SK-N-MC (cell line): ENCODE measurements around the gene HPS3.

Experiments
- DNase-seq: peaks from one replicate; pipeline ENCODE4 v3.0.0-alpha.2; 2011; ENCODE audit warnings: low read depth, low spot score
- H3K27ac ChIP-seq: fragments of 200-600 bp; sonication (generic); 2 replicates; pipeline ENCODE4 v1.5.1; 2016; ENCODE audit warnings: mixed run types
- H3K36me3 ChIP-seq: fragments of 200-600 bp; sonication (generic); 2 replicates; pipeline ENCODE4 v1.6.1; 2017; ENCODE audit warnings: antibody characterized with exemption, low read length, mixed read lengths; ENCODE audit not compliant: insufficient read depth
- H3K4me3 ChIP-seq: fragments of 200-600 bp; sonication (generic); 2 replicates; pipeline ENCODE4 v1.5.1; 2016
- H3K9ac ChIP-seq: fragments of 200-600 bp; sonication (generic); 2 replicates; pipeline ENCODE4 v1.8.0; 2017; ENCODE audit warnings: mixed run types, mixed read lengths; ENCODE audit not compliant: insufficient read length
- H3K9me3 ChIP-seq: fragments of 200-600 bp; sonication (generic); 2 replicates; pipeline ENCODE4 v1.6.1; 2017; ENCODE audit warnings: low read depth, mild to moderate bottlenecking, antibody characterized with exemption, low read length, moderate library complexity, mixed read lengths
- EZH2 ChIP-seq: fragments of 200-600 bp; sonication (generic); IDR thresholded peaks from one replicate; pipeline ENCODE4 v1.6.1; 2017; ENCODE audit warnings: antibody characterized with exemption
- FOXP2 ChIP-seq: optimal IDR thresholded peaks from 2 replicates; pipeline ENCODE3; 2011; ENCODE audit warnings: mild to moderate bottlenecking, moderate library complexity; ENCODE audit not compliant: insufficient read depth; ENCODE audit errors: extremely low read length, control extremely low read depth
- POLR2AphosphoS5 ChIP-seq: IDR thresholded peaks from 2 replicates; pipeline ENCODE4 v1.6.1; 2012; ENCODE audit warnings: mild to moderate bottlenecking, low read depth, low read length, borderline replicate concordance

Gene HPS3

GRCh38 chr3:149142682-149143081 lies 13.2 kb downstream of the HPS3 start:
- Histone ChIP-seq H3K9me3 (no peaks in the 10 kb centered on the region), H3K9ac (no peak overlapping the region), H3K36me3 (peaks cover 9% of the 10 kb centered on the region), H3K4me3 (no peak overlapping the region), H3K27ac (no peak overlapping the region)
- DNase-seq = no peak
- TF ChIP-seq POLR2AphosphoS5 (no peak), EZH2 (no peak), FOXP2 (no peak)

DNA sequence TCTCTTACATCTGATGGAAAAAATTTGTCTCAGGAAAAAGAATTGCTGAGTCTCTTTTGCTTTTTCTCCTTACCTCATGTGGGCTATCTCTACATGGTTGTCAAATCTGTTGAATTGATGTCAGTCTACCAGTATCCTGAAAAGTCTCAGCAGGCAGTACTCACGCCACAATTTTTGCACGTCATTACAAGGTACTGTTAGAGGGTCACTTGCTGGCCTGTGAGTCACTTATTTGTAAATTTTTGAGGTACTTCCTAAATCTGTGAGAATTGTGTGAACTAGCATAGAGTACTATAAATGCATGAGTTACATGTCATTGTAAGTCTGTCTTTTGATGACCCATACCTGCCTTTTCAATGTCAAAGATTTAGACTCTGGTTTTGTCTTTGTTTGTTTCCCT lies 15.9 kb downstream of the HPS3 start:
- no peak for TF ChIP-seq POLR2AphosphoS5
- TF ChIP-seq EZH2 = no peak
- no peak for TF ChIP-seq FOXP2
- no peak for DNase-seq
- no peak overlapping the region for H3K9ac ChIP-seq
- H3K27ac ChIP-seq = no peak overlapping the region
- H3K9me3 ChIP-seq = no peaks in the 10 kb centered on the region
- H3K4me3 ChIP-seq = no peak overlapping the region
- H3K36me3 ChIP-seq = peaks cover 14% of the 10 kb centered on the region

DNA sequence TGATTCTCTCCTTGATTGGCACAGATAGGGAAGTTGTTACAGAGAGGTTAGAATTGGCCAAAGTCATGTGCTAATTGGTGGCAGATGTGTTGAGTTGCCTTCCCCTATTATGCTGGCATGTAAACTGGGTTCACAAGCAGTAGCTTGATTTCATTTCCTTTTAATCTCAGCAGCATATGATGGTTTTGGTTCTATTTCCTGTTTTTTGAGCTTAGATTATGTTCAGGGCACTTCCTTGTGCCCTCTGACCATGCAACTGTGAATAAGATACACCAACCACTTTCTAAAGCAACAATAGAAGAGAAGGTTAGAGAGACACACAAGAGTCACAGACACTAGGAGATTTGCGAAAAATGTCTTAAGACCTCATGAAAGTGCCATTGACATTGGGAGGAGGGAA lies 16.5 kb downstream of the HPS3 start:
- TF ChIP-seq EZH2 = no peak
- no peak for TF ChIP-seq FOXP2
- no peak for TF ChIP-seq POLR2AphosphoS5
- Histone ChIP-seq H3K9me3 (no peaks in the 10 kb centered on the region), H3K36me3 (peaks cover 16% of the 10 kb centered on the region), H3K4me3 (no peak overlapping the region), H3K27ac (no peak overlapping the region), H3K9ac (no peak overlapping the region)
- DNase-seq = no peak

DNA sequence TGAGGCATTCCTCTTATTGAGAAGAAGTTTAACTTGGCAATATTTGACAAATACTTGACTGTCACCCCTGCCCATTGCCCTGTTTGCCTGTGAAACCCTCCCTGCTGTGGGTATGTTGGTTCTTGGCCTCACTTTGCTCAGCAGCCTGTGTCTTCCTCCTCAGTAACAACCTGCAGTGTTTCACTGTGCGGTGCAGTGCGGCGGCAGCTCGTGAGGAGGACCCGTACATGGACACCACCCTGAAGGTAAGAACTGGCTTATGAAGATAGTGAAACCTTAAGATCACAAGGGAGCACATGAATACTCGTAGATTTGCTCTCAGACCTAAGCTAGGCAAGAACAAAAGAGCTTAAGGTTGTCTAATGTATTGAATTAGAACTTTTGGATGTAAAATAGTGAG lies 21.0 kb downstream of the HPS3 start:
- TF ChIP-seq POLR2AphosphoS5 = no peak
- no peak for TF ChIP-seq FOXP2
- no peak for TF ChIP-seq EZH2
- peaks cover 13% of the 10 kb centered on the region for H3K36me3 ChIP-seq
- H3K9me3 ChIP-seq = no peaks in the 10 kb centered on the region
- H3K9ac ChIP-seq = no peak overlapping the region
- no peak overlapping the region for H3K27ac ChIP-seq
- no peak for DNase-seq
- H3K4me3 ChIP-seq = no peak overlapping the region

- Histone ChIP-seq H3K4me3 (no peak overlapping the region), H3K36me3 (peaks cover 11% of the 10 kb centered on the region), H3K27ac (0 out of 2 replicates have a peak overlapping the region, but pooled peaks have one; percentile 21), H3K9ac (no peak overlapping the region), H3K9me3 (no peaks in the 10 kb centered on the region)
- TF ChIP-seq FOXP2 (no peak), EZH2 (no peak), POLR2AphosphoS5 (no peak)
- no peak for DNase-seq
Measured at GRCh38 chr3:149151843-149152242, 22.4 kb downstream of the HPS3 start.

DNA sequence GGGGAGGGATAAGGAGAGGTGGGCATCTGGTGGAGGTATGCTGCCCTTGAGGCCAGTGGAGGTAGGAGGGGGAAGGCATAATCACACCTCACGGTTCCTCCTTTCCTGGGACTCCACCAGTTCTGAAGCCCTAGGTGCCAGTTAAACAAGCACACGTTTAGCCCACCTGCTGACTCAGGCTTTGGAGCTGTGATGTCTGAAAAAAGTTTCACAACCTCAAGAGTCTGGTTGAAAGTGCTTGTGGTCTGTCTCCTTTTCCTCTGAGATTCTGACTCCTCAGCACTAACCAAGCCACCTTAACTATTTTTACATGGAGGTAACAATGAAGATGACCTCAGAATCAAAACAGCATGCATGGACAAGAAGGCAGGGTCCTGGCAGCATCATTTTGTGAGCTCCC lies 23.0 kb downstream of the HPS3 start:
- Histone ChIP-seq H3K9me3 (no peaks in the 10 kb centered on the region), H3K9ac (no peak overlapping the region), H3K36me3 (peaks cover 14% of the 10 kb centered on the region), H3K27ac (no peak overlapping the region), H3K4me3 (no peak overlapping the region)
- no peak for TF ChIP-seq FOXP2
- no peak for TF ChIP-seq EZH2
- TF ChIP-seq POLR2AphosphoS5 = no peak
- DNase-seq = no peak

DNA sequence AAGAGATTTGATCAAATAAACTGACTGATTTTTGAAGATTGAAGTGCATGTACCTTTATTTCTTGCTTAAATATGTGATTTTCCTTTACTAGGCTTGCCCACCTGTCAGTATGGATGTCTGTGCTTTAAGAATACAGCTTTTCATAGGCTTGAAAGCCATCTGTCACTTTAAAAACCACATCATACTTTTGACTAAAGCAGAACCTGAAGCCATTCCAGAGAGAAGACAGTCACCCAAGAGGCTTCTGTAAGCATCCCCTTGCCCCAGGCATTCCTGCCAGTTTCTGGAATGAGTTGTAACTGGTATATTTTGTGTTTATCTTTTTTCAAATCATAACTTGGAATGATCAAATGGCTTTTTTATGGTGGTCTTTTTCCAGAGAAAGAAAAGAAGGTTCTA lies 24.0 kb downstream of the HPS3 start:
- Histone ChIP-seq H3K9me3 (no peaks in the 10 kb centered on the region), H3K9ac (no peak overlapping the region), H3K4me3 (no peak overlapping the region), H3K27ac (no peak overlapping the region), H3K36me3 (peaks cover 21% of the 10 kb centered on the region)
- TF ChIP-seq FOXP2 (no peak), EZH2 (no peak), POLR2AphosphoS5 (no peak)
- no peak for DNase-seq

DNA sequence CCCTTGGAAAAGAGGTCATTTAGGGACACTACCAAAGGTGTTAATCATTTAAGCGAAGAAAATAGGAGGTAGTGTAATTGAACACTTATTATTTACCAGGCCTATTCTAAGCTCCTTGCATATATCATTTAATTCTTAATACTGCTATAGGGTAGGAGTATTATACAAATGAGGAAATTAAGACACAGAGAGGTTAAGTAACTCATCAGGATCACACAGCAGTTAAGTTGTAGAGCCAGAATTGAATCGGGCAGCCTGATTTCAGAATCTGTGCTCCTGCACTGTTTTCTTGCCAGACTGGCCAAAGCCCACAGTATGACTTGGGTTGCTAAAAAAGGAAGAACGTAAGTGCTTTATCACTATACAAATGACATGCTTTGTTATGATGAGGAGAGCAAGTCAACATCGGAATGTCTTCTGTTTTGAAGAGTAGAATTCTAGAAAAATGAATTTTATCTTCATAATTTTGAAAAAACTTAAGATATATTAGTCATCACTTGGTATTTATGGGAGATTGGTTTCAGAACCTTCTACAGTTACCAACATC lies 31.4 kb downstream of the HPS3 start:
- TF ChIP-seq POLR2AphosphoS5 = no peak
- TF ChIP-seq EZH2 = no peak
- TF ChIP-seq FOXP2 = no peak
- Histone ChIP-seq H3K36me3 (peaks cover 45% of the 10 kb centered on the region; the same call in 1 of the 2 replicates), H3K9ac (no peak overlapping the region), H3K27ac (no peak overlapping the region), H3K4me3 (no peak overlapping the region), H3K9me3 (no peaks in the 10 kb centered on the region)
- no peak for DNase-seq

GRCh38 chr3:149162007-149162406 lies 32.6 kb downstream of the HPS3 start:
- Histone ChIP-seq H3K36me3 (peaks cover 52% of the 10 kb centered on the region), H3K9ac (no peak overlapping the region), H3K4me3 (no peak overlapping the region), H3K9me3 (no peaks in the 10 kb centered on the region), H3K27ac (no peak overlapping the region)
- no peak for TF ChIP-seq POLR2AphosphoS5
- no peak for TF ChIP-seq FOXP2
- DNase-seq = no peak

DNA sequence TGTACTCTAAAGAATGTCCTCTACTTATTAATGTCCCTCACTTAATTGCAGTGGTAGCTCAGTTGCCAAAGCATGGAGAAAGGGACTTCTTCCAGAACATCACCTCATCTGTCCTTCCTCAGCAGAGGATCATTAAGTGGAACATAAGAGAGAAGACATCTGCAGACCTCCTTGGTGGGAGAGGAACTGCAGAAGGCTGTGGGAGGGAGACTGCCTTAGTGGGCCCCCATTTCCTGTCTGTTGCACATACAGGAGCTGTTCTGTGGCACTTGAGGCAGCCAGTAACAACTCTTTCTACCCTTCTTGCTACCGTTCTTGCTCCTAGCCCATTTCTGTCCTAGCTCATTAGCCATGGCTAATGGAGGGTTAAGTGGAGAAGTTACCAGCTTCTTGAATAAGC lies 33.6 kb downstream of the HPS3 start:
- no peaks in the 10 kb centered on the region for H3K9me3 ChIP-seq
- peaks cover 48% of the 10 kb centered on the region for H3K36me3 ChIP-seq
- H3K9ac ChIP-seq = no peak overlapping the region
- H3K27ac ChIP-seq = no peak overlapping the region
- H3K4me3 ChIP-seq = no peak overlapping the region
- TF ChIP-seq POLR2AphosphoS5 (no peak), FOXP2 (no peak), EZH2 (no peak)
- DNase-seq = no peak
